DOHH2 (cell line): ENCODE measurements around the gene ETFA.

Experiments used
- H3F3A ChIP-seq: fragments of 200-600 bp; sonication (generic), shearing (Covaris generic); 2 replicates; pipeline ENCODE4 v1.6.0; 2016; ENCODE audit warnings: antibody characterized with exemption, mild to moderate bottlenecking; ENCODE audit not compliant: control insufficient read depth, insufficient read depth
- H3K27ac ChIP-seq: fragments of 200-600 bp; sonication (generic); 2 replicates; pipeline ENCODE4 v1.5.1; 2014; ENCODE audit warnings: low read depth, mild to moderate bottlenecking, low read length, moderate library complexity
- H3K27me3 ChIP-seq: fragments of 200-600 bp; sonication (generic); 2 replicates; pipeline ENCODE4 v1.6.1; 2014; ENCODE audit warnings: mild to moderate bottlenecking, low read length, mixed read lengths; ENCODE audit not compliant: control insufficient read depth
- H3K36me3 ChIP-seq: fragments of 200-600 bp; sonication (generic); 2 replicates; pipeline ENCODE4 v1.6.1; 2014; ENCODE audit warnings: mild to moderate bottlenecking, low read length, moderate library complexity, mixed read lengths; ENCODE audit not compliant: control insufficient read depth
- H3K4me1 ChIP-seq: fragments of 200-600 bp; sonication (generic); 2 replicates; pipeline ENCODE4 v1.6.1; 2014; ENCODE audit warnings: mild to moderate bottlenecking, low read length, mixed read lengths; ENCODE audit not compliant: control insufficient read depth
- H3K4me2 ChIP-seq: fragments of 200-600 bp; sonication (generic); 2 replicates; pipeline ENCODE4 v1.6.0; 2014; ENCODE audit warnings: mild to moderate bottlenecking, low read length, moderate library complexity
- H3K4me3 ChIP-seq: fragments of 200-600 bp; sonication (generic); 2 replicates; pipeline ENCODE4 v1.5.1; 2014; ENCODE audit warnings: mild to moderate bottlenecking, low read length, mixed read lengths
- H3K79me2 ChIP-seq: fragments of 200-600 bp; sonication (generic); 2 replicates; pipeline ENCODE4 v1.6.1; 2014; ENCODE audit warnings: mild to moderate bottlenecking, low read length, mixed read lengths; ENCODE audit not compliant: control insufficient read depth
- H3K9me2 ChIP-seq: fragments of 200-600 bp; sonication (generic); replicated peaks from 2 replicates; pipeline ENCODE4 v1.6.1; 2014; ENCODE audit warnings: mild to moderate bottlenecking, low read length, mixed read lengths; ENCODE audit not compliant: control insufficient read depth
- H3K9me3 ChIP-seq: fragments of 200-600 bp; sonication (generic); 2 replicates; pipeline ENCODE4 v1.6.1; 2014; ENCODE audit warnings: antibody characterized with exemption, low read length, mixed read lengths; ENCODE audit not compliant: control insufficient read depth, insufficient read depth
- H4K20me1 ChIP-seq: fragments of 200-600 bp; sonication (generic); 2 replicates; pipeline ENCODE4 v1.6.0; 2014; ENCODE audit warnings: low read depth, mild to moderate bottlenecking, antibody characterized with exemption, low read length, moderate library complexity; ENCODE audit not compliant: control insufficient read depth, insufficient read depth
- CTCF ChIP-seq: fragments of 200-600 bp; sonication (generic); IDR thresholded peaks from one replicate; pipeline ENCODE4 v1.5.1; 2014; ENCODE audit warnings: antibody characterized with exemption, mild to moderate bottlenecking, low read depth, low read length; ENCODE audit not compliant: poor library complexity, severe bottlenecking
- EZH2phosphoT487 ChIP-seq: fragments of 200-600 bp; sonication (generic); IDR thresholded peaks from 2 replicates; pipeline ENCODE4 v1.6.1; 2017; ENCODE audit warnings: borderline replicate concordance, mild to moderate bottlenecking, antibody characterized with exemption, low read length, moderate library complexity, mixed read lengths

ETFA gene

GRCh38 chr15:76333309-76333708 lies 22.0 kb upstream of the ETFA start:
- H3K9me2 ChIP-seq: no peaks in the 10 kb centered on the region
- no peaks in the 10 kb centered on the region for H3K9me3 ChIP-seq
- H3K27ac ChIP-seq: no peak overlapping the region
- H3K4me1 ChIP-seq: peaks cover 21% of the 10 kb centered on the region
- H4K20me1 ChIP-seq: no peaks in the 10 kb centered on the region
- TF ChIP-seq CTCF (no peak), EZH2phosphoT487 (no peak)
- H3K27me3 ChIP-seq: peaks cover 15% of the 10 kb centered on the region; the same call in 1 of the 2 replicates
- H3F3A ChIP-seq: peaks cover 10% of the 10 kb centered on the region
- H3K36me3 ChIP-seq: no peaks in the 10 kb centered on the region
- no peak overlapping the region for H3K4me2 ChIP-seq
- H3K79me2 ChIP-seq: peaks cover 18% of the 10 kb centered on the region
- H3K4me3 ChIP-seq: no peak overlapping the region

- Histone ChIP-seq H3K4me1 (peaks cover 17% of the 10 kb centered on the region), H3K27me3 (peaks cover 20% of the 10 kb centered on the region; the same call in 1 of the 2 replicates), H3K9me2 (no peaks in the 10 kb centered on the region), H3K79me2 (peaks cover 12% of the 10 kb centered on the region), H3K9me3 (no peaks in the 10 kb centered on the region), H3K4me2 (no peak overlapping the region), H3K4me3 (no peak overlapping the region), H3K36me3 (no peaks in the 10 kb centered on the region), H4K20me1 (no peaks in the 10 kb centered on the region), H3K27ac (no peak overlapping the region), H3F3A (peaks cover 10% of the 10 kb centered on the region)
- no peak for TF ChIP-seq CTCF
- TF ChIP-seq EZH2phosphoT487: no peak
These were observed 21.5 kb upstream of the ETFA start for GRCh38 chr15:76332796-76333195.

GRCh38 chr15:76330080-76330680 lies 18.9 kb upstream of the ETFA start:
- Histone ChIP-seq H3K4me2 (no peak overlapping the region), H3K9me3 (no peaks in the 10 kb centered on the region), H3K4me1 (peaks cover 2% of the 10 kb centered on the region), H3K27ac (no peak overlapping the region), H3K4me3 (no peak overlapping the region), H3K36me3 (no peaks in the 10 kb centered on the region), H3F3A (peaks cover 4% of the 10 kb centered on the region; the same call in 1 of the 2 replicates), H4K20me1 (no peaks in the 10 kb centered on the region), H3K27me3 (peaks cover 24% of the 10 kb centered on the region; the same call in 1 of the 2 replicates), H3K9me2 (no peaks in the 10 kb centered on the region), H3K79me2 (no peaks in the 10 kb centered on the region)
- peak; percentile 21 for TF ChIP-seq CTCF
- no peak for TF ChIP-seq EZH2phosphoT487

GRCh38 chr15:76328958-76329357 lies 17.7 kb upstream of the ETFA start:
- H3K79me2 ChIP-seq: no peaks in the 10 kb centered on the region
- no peak overlapping the region for H3K4me3 ChIP-seq
- no peaks in the 10 kb centered on the region for H4K20me1 ChIP-seq
- no peaks in the 10 kb centered on the region; the same call in 1 of the 2 replicates for H3K4me1 ChIP-seq
- peaks cover 29% of the 10 kb centered on the region; the same call in 1 of the 2 replicates for H3K27me3 ChIP-seq
- H3K4me2 ChIP-seq: no peak overlapping the region
- H3K9me2 ChIP-seq: no peaks in the 10 kb centered on the region
- no peaks in the 10 kb centered on the region for H3K36me3 ChIP-seq
- no peaks in the 10 kb centered on the region for H3K9me3 ChIP-seq
- no peaks in the 10 kb centered on the region for H3F3A ChIP-seq
- no peak for TF ChIP-seq EZH2phosphoT487
- TF ChIP-seq CTCF: no peak
- no peak overlapping the region for H3K27ac ChIP-seq
